CD4-positive, alpha-beta T cell treated with Interleukin-15 for 1 hour (primary cell): Measurements from ENCODE around the gene NONO.
"Not testable (repeated sequence)": the region's sequence is repeated elsewhere in the genome, so short reads cannot be mapped to it uniquely, and the experiment has no call there.

Source experiments
- DNase-seq: peaks from one replicate; pipeline ENCODE4 v3.0.0-alpha.2; 2020

The NONO gene

GRCh38 chrX:71291381-71291780 lies 7.9 kb downstream of the NONO start:
- no peak for DNase-seq

- DNase-seq, result no peak
Observed at GRCh38 chrX:71292669-71293365, 9.4 kb downstream of the NONO start.

- no peak for DNase-seq
Observed at GRCh38 chrX:71296806-71297205, 13.4 kb downstream of the NONO start.

- DNase-seq, result no peak
Observed at GRCh38 chrX:71298119-71298518, 14.7 kb downstream of the NONO start.

GRCh38 chrX:71300064-71300463 lies 16.6 kb downstream of the NONO start:
- DNase-seq, result not testable (repeated sequence)

- not testable (repeated sequence) for DNase-seq
Observed at GRCh38 chrX:71300495-71300894, 17.1 kb downstream of the NONO start.

GRCh38 chrX:71301195-71301924 lies 17.9 kb downstream of the NONO start, which contains the start of gene ITGB1BP2:
Gene ITGB1BP2, plus strand, starts transcription at chrX:71301750. Its CDS starts 57 bp downstream, at chrX:71301807.
- DNase-seq, result no peak

GRCh38 chrX:71302461-71303213 lies 19.2 kb downstream of the NONO start:
- no peak for DNase-seq

GRCh38 chrX:71304561-71304960 lies 21.1 kb downstream of the NONO start:
- no peak for DNase-seq

- no peak for DNase-seq
Observed at GRCh38 chrX:71315917-71316316, 32.5 kb downstream of the NONO start.

- not testable (repeated sequence) for DNase-seq
Observed at GRCh38 chrX:71316959-71317358, 33.5 kb downstream of the NONO start.

GRCh38 chrX:71320126-71320525 lies 36.7 kb downstream of the NONO start:
- DNase-seq, result no peak

- DNase-seq, result no peak
Observed at GRCh38 chrX:71321731-71322130, 38.3 kb downstream of the NONO start.

GRCh38 chrX:71324452-71324851 lies 41.0 kb downstream of the NONO start:
- not testable (repeated sequence) for DNase-seq

- no peak for DNase-seq
Observed at GRCh38 chrX:71326394-71326793, 43.0 kb downstream of the NONO start.

- not testable (repeated sequence) for DNase-seq
Observed at GRCh38 chrX:71349151-71349665, 65.8 kb downstream of the NONO start.

GRCh38 chrX:71349867-71350266 lies 66.4 kb downstream of the NONO start:
- not testable (repeated sequence) for DNase-seq
